Measurements from ENCODE around the gene LIFR.

LIFR gene

GRCh38 chr5:38442247-38442573 is 114.2 kb downstream of the LIFR start:
- no peak for DNase-seq (ENCODE audit: low read depth, low spot score)

GRCh38 chr5:38441453-38442246 is 114.8 kb downstream of the LIFR start:
- DNase-seq (ENCODE audit: low read depth, low spot score) = peak; percentile 82

GRCh38 chr5:38438757-38439156 is 117.7 kb downstream of the LIFR start:
- DNase-seq (ENCODE audit: low read depth, low spot score) = no peak

DNA sequence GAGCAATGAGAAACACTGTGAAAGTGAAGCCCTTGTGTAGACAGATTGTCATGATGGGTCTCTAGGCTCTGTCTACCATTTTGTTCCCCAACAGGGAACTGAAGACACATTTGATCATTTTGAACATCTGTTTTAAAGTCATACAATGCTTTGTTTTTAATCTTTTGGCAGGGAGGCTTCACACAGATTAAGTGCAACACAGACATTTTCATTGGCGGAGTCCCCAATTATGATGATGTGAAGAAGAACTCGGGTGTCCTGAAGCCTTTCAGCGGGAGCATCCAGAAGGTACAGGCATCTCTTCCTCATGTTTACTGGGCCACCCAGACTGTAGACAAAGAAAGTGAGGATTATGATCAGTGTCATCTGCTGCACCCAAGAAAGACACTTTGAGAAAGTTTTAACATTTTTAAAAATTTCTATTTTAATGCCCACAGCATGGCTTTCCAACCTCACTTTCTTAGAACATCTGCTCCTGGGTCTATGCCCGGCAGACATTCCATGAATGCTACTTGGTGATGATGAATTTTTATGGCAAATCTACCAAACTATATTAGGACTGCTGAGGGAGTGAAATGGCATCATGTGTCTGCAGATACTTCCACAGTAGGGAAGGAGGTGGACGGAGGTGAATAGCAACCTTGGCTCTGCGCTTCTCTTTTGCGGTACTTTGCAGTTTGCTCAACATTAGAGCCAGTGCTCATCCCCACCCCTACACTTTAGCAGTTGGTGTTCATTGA is 121.3 kb downstream of the LIFR start:
- DNase-seq (ENCODE audit: low read depth, low spot score) = no peak

- DNase-seq (ENCODE audit: low read depth, low spot score) = no peak
These were observed 123.1 kb downstream of the LIFR start for GRCh38 chr5:38433160-38433861.

- no peak for DNase-seq (ENCODE audit: low read depth, low spot score)
These were observed 125.1 kb downstream of the LIFR start for GRCh38 chr5:38431242-38431853.

GRCh38 chr5:38426986-38427950 is 129.2 kb downstream of the LIFR start:
- DNase-seq (ENCODE audit: low read depth, low spot score) = no peak

DNA sequence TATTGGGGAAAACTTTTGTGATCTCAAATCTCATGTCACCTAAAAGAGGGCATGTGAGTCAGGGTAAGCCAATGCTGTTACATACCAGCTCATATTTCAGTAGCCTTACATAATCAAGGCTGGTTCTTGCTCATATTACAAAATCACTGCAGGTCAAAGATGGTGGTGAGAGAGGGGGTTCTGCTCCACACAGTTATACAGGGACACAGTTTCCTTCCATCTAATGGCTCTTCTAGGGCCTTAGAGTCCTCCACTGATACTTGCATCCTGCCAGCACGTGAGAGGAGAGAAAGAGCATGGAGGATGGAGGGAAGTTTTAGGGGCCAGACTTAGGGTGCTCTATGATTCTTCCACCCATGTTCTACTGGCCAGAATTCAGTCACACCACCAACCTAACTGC is 130.0 kb downstream of the LIFR start:
- DNase-seq (ENCODE audit: low read depth, low spot score) = no peak
